ENCODE measurements around the gene SLC5A10. TPM values are rescaled to one million over a fixed set of nuclear protein-coding genes. Genes with fewer than 3 reads are reported as not detected.

The SLC5A10 gene
- total RNA-seq, 4 donors from 2014 or later, result not detected

DNA sequence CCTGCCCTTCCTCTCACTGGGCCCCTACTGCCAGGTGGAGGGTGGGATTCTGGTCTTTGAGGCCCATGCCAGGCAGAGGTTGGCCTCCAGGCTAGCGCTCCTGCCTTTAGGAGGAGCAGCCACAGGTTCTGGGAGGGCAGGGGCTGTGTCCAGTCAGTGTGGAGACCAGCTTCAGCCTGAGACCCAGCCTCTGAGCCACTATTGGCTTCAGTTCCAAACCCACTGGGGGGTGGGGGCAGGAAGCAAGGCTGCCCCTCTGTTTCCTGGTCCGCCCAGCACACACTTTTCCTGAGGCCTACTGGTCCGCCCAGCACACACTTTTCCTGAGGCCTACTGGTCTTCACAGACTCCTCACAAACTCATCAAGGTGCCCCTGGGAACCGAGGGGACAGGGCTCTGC lies 16.4 kb downstream of the SLC5A10 start:
- WGBS, result 89% methylated on average over 3 of the region's 4 CpGs
- Histone ChIP-seq H3K4me3 (no peak overlapping the region), H3K27ac (replicated peaks in 1 of 4) (no peak overlapping the region), H3K4me1 (peaks cover 0 to 10% (median 4%) of the 10 kb centered on the region in 4 donors), H3K27me3 (no peaks in the 10 kb centered on the region), H3K36me3 (peaks cover 0 to 13% (median 3%) of the 10 kb centered on the region in 4 donors), H3K9me3 (no peaks in the 10 kb centered on the region)
- intact Hi-C loops (cut with DNase I), result no loop called here
- no peak for DNase-seq (ENCODE audit: extremely low spot score)
- TF ChIP-seq, protein P1, sequence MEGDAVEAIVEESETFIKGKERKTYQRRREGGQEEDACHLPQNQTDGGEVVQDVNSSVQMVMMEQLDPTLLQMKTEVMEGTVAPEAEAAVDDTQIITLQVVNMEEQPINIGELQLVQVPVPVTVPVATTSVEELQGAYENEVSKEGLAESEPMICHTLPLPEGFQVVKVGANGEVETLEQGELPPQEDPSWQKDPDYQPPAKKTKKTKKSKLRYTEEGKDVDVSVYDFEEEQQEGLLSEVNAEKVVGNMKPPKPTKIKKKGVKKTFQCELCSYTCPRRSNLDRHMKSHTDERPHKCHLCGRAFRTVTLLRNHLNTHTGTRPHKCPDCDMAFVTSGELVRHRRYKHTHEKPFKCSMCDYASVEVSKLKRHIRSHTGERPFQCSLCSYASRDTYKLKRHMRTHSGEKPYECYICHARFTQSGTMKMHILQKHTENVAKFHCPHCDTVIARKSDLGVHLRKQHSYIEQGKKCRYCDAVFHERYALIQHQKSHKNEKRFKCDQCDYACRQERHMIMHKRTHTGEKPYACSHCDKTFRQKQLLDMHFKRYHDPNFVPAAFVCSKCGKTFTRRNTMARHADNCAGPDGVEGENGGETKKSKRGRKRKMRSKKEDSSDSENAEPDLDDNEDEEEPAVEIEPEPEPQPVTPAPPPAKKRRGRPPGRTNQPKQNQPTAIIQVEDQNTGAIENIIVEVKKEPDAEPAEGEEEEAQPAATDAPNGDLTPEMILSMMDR (IDR thresholded peaks at IDR 0.05), result no peak
- TF ChIP-seq POLR2A (IDR thresholded peaks at IDR 0.05; ENCODE audit: low read depth) (no peak), EP300 (IDR thresholded peaks at IDR 0.05) (no peak), POLR2AphosphoS5 (IDR thresholded peaks at IDR 0.05) (no peak)

DNA sequence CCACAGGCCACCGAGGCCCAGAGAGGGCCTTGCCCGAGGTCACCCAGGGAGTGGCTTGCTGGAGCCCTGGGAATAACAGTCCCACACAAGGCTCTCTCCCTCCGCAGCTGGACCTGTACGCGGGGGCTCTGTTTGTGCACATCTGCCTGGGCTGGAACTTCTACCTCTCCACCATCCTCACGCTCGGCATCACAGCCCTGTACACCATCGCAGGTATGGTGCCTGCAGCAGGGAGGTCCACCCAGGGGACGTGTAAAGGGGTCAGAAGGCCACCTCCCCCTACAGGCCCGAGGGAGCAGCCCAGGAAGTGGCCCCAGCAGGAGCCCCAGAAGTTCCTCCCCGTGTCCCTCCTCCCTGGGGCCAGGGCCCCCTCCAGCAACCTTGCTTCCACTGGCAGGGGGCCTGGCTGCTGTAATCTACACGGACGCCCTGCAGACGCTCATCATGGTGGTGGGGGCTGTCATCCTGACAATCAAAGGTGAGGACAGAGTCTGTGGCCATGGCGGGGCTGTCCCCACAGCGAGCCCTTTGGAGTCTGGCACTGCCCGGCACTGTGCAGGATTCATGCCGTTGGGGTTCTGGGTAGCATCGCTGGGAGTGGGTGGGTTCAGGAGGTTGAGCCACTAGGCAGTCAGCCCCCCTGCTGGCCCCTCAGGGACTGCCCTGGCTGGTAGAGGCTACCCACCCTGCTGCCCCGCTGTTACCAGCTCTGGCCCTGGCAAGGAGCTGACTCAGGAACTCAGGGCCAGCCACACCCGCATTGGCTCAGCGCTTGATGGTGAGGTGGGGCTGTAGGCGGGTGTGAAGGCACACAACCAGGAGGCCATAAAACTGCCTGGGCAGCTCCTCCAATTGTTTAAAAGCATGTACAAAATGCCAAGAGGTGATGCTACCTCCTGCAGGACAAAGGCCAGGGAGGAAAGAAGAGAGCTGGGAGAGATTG lies 17.3 kb downstream of the SLC5A10 start:
- H3K27me3 ChIP-seq, result no peaks in the 10 kb centered on the region
- H3K9me3 ChIP-seq, result no peaks in the 10 kb centered on the region
- peaks cover 0 to 13% (median 3%) of the 10 kb centered on the region in 4 donors for H3K36me3 ChIP-seq
- DNase-seq (ENCODE audit: extremely low spot score), result no peak
- no peak overlapping the region for H3K27ac ChIP-seq (replicated peaks in 1 of 4)
- TF ChIP-seq, protein P1 (IDR thresholded peaks at IDR 0.05), result no peak
- TF ChIP-seq EP300 (IDR thresholded peaks at IDR 0.05), result no peak
- TF ChIP-seq POLR2AphosphoS5 (IDR thresholded peaks at IDR 0.05), result no peak
- TF ChIP-seq POLR2A (IDR thresholded peaks at IDR 0.05; ENCODE audit: low read depth), result no peak
- H3K4me3 ChIP-seq, result no peak overlapping the region
- peaks cover 0 to 10% (median 4%) of the 10 kb centered on the region in 4 donors for H3K4me1 ChIP-seq
- intact Hi-C loops (cut with DNase I), result no loop called here
- 71% methylated on average over 16 of the region's 23 CpGs for WGBS

GRCh38 chr17:18970582-18971480 lies 18.9 kb downstream of the SLC5A10 start:
- no peak overlapping the region for H3K27ac ChIP-seq (replicated peaks in 1 of 4)
- H3K4me3 ChIP-seq, result no peak overlapping the region
- intact Hi-C loops (cut with DNase I), result no loop called here
- peaks cover 0 to 13% (median 3%) of the 10 kb centered on the region in 4 donors for H3K36me3 ChIP-seq
- no peaks in the 10 kb centered on the region for H3K27me3 ChIP-seq
- WGBS, result 91% methylated on average over 20 of the region's 28 CpGs
- peaks cover 0 to 10% (median 4%) of the 10 kb centered on the region in 4 donors for H3K4me1 ChIP-seq
- no peak for DNase-seq (ENCODE audit: extremely low spot score)
- H3K9me3 ChIP-seq, result no peaks in the 10 kb centered on the region
- TF ChIP-seq POLR2A (IDR thresholded peaks at IDR 0.05; ENCODE audit: low read depth) (no peak), POLR2AphosphoS5 (IDR thresholded peaks at IDR 0.05) (no peak), EP300 (IDR thresholded peaks at IDR 0.05) (no peak)
- TF ChIP-seq, protein P1 (IDR thresholded peaks at IDR 0.05), result no peak

GRCh38 chr17:18971801-18972200 lies 19.8 kb downstream of the SLC5A10 start:
- DNase-seq (ENCODE audit: extremely low spot score), result no peak
- intact Hi-C loops (cut with DNase I), result no loop called here
- no peak overlapping the region for H3K27ac ChIP-seq (replicated peaks in 1 of 4)
- peaks cover 0 to 19% (median 3%) of the 10 kb centered on the region in 4 donors for H3K36me3 ChIP-seq
- TF ChIP-seq POLR2A (IDR thresholded peaks at IDR 0.05; ENCODE audit: low read depth) (no peak), POLR2AphosphoS5 (IDR thresholded peaks at IDR 0.05) (no peak), EP300 (IDR thresholded peaks at IDR 0.05) (no peak)
- TF ChIP-seq, protein P1 (IDR thresholded peaks at IDR 0.05), result no peak
- peaks cover 0 to 10% (median 4%) of the 10 kb centered on the region in 4 donors for H3K4me1 ChIP-seq
- H3K27me3 ChIP-seq, result no peaks in the 10 kb centered on the region
- 96% methylated on average over 5 of the region's 7 CpGs for WGBS
- H3K4me3 ChIP-seq, result no peak overlapping the region
- H3K9me3 ChIP-seq, result no peaks in the 10 kb centered on the region

All from esophagus muscularis mucosa (tissue), 4 donors.